NOMO-1 (cell line): ENCODE measurements around the gene APOBEC3A.

ENCODE experiments used
- DNase-seq, 2 experiments: peaks; one replicate each; lab custom pipeline; 2025; ENCODE audit not compliant: unreplicated experiment in 2 of 2; lab: John Stamatoyannopoulos, UW

The APOBEC3A gene

GRCh38 chr22:38957046-38957770 lies at the start of gene APOBEC3A:
Gene APOBEC3A (plus strand): TSS chr22:38957609. CDS start chr22:38957692, 83 bp downstream.
- DNase-seq = peak in 1 of 2 experiments; percentile 19

GRCh38 chr22:38907767-38908166 lies 49.6 kb upstream of the APOBEC3A start:
- DNase-seq = peak in 1 of 2 experiments; percentile 2

GRCh38 chr22:38911434-38911833 lies 46.0 kb upstream of the APOBEC3A start:
- no peak for DNase-seq

- DNase-seq = no peak
Measured at GRCh38 chr22:38919631-38920190, 37.7 kb upstream of the APOBEC3A start.

- no peak for DNase-seq
Measured at GRCh38 chr22:38921120-38921519, 36.3 kb upstream of the APOBEC3A start.

- no peak for DNase-seq
Measured at GRCh38 chr22:38921806-38922205, 35.6 kb upstream of the APOBEC3A start.

GRCh38 chr22:38923463-38924346 lies 33.7 kb upstream of the APOBEC3A start:
- peak in 1 of 2 experiments; percentile 18 for DNase-seq

- peak in 1 of 2 experiments; percentile 30 for DNase-seq
Measured at GRCh38 chr22:38924347-38924952, 33.0 kb upstream of the APOBEC3A start.

- DNase-seq = no peak
Measured at GRCh38 chr22:38925571-38926041, 31.8 kb upstream of the APOBEC3A start.

GRCh38 chr22:38927033-38927781 lies 30.2 kb upstream of the APOBEC3A start:
- DNase-seq = peak in 1 of 2 experiments; percentile 51

- DNase-seq = no peak
Measured at GRCh38 chr22:38930512-38930911, 26.9 kb upstream of the APOBEC3A start.

GRCh38 chr22:38935023-38935422 lies 22.4 kb upstream of the APOBEC3A start:
- no peak for DNase-seq

- DNase-seq = no peak
Measured at GRCh38 chr22:38935616-38936015, 21.8 kb upstream of the APOBEC3A start.

GRCh38 chr22:38936562-38936961 lies 20.8 kb upstream of the APOBEC3A start:
- DNase-seq = no peak

GRCh38 chr22:38937036-38937435 lies 20.4 kb upstream of the APOBEC3A start:
- no peak for DNase-seq

- no peak for DNase-seq
Measured at GRCh38 chr22:38937541-38937940, 19.9 kb upstream of the APOBEC3A start.

GRCh38 chr22:38938221-38938620 lies 19.2 kb upstream of the APOBEC3A start:
- DNase-seq = no peak

GRCh38 chr22:38938925-38939324 lies 18.5 kb upstream of the APOBEC3A start:
- no peak for DNase-seq

GRCh38 chr22:38940811-38941384 lies 16.5 kb upstream of the APOBEC3A start:
- peak in 1 of 2 experiments; percentile 23 for DNase-seq

GRCh38 chr22:38941488-38941987 lies 15.9 kb upstream of the APOBEC3A start:
- peak; percentile 80 to 92 for DNase-seq
